Uterus (tissue), 2 donors: ENCODE results near the gene EFCAB7.

Source experiments
- POLR2A ChIP-seq, 2 donors: fragments of 450-650 bp; IDR thresholded peaks; one replicate each; pipeline ENCODE4 v1.6.1; 2016; ENCODE audit warnings: antibody characterized with exemption in 2 of 2, mild to moderate bottlenecking in 1 of 2, moderate library complexity in 1 of 2
- TF ChIP-seq, protein P1 (sequence below), 4 experiments: fragments of 200-600 bp in 2 of 4; fragments of 450-650 bp in 2 of 4; sonication (generic) in 2 of 4; IDR thresholded peaks; one replicate each; pipeline ENCODE4 v1.5.1; 2016 to 2019; ENCODE audit warnings: antibody characterized with exemption in 4 of 4, mild to moderate bottlenecking in 2 of 4, moderate library complexity in 1 of 4

- TF ChIP-seq, protein P1, sequence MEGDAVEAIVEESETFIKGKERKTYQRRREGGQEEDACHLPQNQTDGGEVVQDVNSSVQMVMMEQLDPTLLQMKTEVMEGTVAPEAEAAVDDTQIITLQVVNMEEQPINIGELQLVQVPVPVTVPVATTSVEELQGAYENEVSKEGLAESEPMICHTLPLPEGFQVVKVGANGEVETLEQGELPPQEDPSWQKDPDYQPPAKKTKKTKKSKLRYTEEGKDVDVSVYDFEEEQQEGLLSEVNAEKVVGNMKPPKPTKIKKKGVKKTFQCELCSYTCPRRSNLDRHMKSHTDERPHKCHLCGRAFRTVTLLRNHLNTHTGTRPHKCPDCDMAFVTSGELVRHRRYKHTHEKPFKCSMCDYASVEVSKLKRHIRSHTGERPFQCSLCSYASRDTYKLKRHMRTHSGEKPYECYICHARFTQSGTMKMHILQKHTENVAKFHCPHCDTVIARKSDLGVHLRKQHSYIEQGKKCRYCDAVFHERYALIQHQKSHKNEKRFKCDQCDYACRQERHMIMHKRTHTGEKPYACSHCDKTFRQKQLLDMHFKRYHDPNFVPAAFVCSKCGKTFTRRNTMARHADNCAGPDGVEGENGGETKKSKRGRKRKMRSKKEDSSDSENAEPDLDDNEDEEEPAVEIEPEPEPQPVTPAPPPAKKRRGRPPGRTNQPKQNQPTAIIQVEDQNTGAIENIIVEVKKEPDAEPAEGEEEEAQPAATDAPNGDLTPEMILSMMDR (IDR thresholded peaks at IDR 0.05), result no peak
- no peak for TF ChIP-seq POLR2A (IDR thresholded peaks at IDR 0.05)
Observed at GRCh38 chr1:63486629-63487028, 36.7 kb upstream of the EFCAB7 start.
